ENCODE data around the gene PPP2R2C. TPM values are rescaled to one million over a fixed set of nuclear protein-coding genes. Genes with fewer than 3 reads are reported as not detected.

PPP2R2C gene
- total RNA-seq, 2 donors from 2014 or later = 0.14 to 0.41 TPM

DNA sequence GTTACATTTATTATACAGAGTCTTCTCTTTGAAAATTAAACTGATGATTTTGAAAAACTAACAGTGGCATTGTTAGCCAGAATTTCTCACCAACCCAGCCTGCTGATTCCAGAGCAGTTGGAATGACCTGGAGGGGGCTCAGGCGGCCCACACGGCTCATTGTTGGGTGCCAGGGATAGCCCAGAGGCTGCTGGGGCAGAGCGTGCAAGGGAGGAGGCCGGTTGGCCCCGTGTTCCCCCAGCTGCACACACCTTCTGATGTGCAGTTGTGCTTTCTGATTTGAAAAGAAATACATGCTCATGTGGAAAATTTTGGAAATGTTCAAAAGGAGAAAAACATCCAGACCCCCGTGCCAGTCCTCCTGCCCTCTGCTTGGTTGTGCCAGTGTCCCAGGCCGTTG lies 182.2 kb downstream of the PPP2R2C start:
- Histone ChIP-seq H3K9me3 (no peaks in the 10 kb centered on the region), H3K27me3 (replicated peaks; ENCODE audit: insufficient read depth) (no peaks in the 10 kb centered on the region), H3K4me3 (no peak overlapping the region), H3K27ac (no peak overlapping the region), H3K4me1 (ENCODE audit: control insufficient read depth in 1 of 2, low read depth in 2 of 2) (no peaks in the 10 kb centered on the region), H3K36me3 (peaks cover 87% of the 10 kb centered on the region)
- TF ChIP-seq, protein P1, sequence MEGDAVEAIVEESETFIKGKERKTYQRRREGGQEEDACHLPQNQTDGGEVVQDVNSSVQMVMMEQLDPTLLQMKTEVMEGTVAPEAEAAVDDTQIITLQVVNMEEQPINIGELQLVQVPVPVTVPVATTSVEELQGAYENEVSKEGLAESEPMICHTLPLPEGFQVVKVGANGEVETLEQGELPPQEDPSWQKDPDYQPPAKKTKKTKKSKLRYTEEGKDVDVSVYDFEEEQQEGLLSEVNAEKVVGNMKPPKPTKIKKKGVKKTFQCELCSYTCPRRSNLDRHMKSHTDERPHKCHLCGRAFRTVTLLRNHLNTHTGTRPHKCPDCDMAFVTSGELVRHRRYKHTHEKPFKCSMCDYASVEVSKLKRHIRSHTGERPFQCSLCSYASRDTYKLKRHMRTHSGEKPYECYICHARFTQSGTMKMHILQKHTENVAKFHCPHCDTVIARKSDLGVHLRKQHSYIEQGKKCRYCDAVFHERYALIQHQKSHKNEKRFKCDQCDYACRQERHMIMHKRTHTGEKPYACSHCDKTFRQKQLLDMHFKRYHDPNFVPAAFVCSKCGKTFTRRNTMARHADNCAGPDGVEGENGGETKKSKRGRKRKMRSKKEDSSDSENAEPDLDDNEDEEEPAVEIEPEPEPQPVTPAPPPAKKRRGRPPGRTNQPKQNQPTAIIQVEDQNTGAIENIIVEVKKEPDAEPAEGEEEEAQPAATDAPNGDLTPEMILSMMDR (IDR thresholded peaks at IDR 0.05) = no peak
- DNase-seq (ENCODE audit: low spot score) (no peak), ATAC-seq (ENCODE audit: insufficient number of reproducible peaks, low FRiP score, low read depth) (no peak)

DNA sequence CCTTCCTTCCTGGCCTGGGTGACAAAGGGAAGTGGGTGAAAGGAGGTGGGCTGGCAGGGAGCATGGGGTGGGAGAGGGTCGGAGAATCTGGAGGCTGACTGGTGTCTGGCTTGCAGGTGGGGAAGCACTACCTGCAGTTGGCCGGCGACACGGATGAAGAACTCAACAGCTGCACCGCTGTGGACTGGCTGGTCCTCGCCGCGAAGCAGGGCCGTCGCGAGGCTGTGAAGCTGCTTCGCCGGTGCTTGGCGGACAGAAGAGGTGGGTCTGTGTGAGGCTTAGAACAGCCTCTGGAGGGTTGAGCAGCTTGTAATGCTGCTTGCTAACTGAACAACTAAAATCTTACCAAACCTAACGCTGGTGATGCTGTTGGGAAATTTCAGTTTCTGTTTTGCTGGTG lies 183.5 kb downstream of the PPP2R2C start:
- Histone ChIP-seq H3K4me1 (ENCODE audit: control insufficient read depth in 1 of 2, low read depth in 2 of 2) (no peaks in the 10 kb centered on the region), H3K27ac (no peak overlapping the region), H3K4me3 (no peak overlapping the region), H3K9me3 (no peaks in the 10 kb centered on the region), H3K27me3 (replicated peaks; ENCODE audit: insufficient read depth) (no peaks in the 10 kb centered on the region), H3K36me3 (peaks cover 81% of the 10 kb centered on the region)
- ATAC-seq (ENCODE audit: insufficient number of reproducible peaks, low FRiP score, low read depth) (no peak), DNase-seq (ENCODE audit: low spot score) (no peak)
- TF ChIP-seq, protein P1 (IDR thresholded peaks at IDR 0.05) = no peak

DNA sequence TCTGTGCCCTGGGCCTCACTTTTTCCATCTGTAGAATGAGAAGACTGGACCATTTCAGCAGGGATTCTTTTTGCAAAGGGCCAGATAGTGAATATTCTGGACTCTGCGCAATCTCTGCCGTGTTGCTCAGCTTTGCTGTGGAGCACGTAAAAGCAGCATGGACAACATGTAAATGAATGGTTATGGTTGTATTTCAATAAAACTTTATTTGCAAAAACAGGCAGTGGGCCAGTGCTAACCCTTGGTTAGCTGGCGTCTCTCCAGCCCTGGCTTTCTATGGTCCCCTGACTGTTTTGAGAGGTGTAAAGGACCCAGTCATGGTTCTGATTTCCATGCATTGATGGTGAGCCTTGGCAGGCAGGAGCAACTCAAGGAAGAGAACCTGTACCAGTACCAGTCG lies 184.1 kb downstream of the PPP2R2C start:
- Histone ChIP-seq H3K27me3 (replicated peaks; ENCODE audit: insufficient read depth) (no peaks in the 10 kb centered on the region), H3K27ac (no peak overlapping the region), H3K36me3 (peaks cover 77% of the 10 kb centered on the region), H3K4me1 (ENCODE audit: control insufficient read depth in 1 of 2, low read depth in 2 of 2) (no peaks in the 10 kb centered on the region), H3K9me3 (no peaks in the 10 kb centered on the region), H3K4me3 (no peak overlapping the region)
- DNase-seq (ENCODE audit: low spot score) = no peak
- ATAC-seq (ENCODE audit: insufficient number of reproducible peaks, low FRiP score, low read depth) = no peak
- TF ChIP-seq, protein P1 (IDR thresholded peaks at IDR 0.05) = no peak

DNA sequence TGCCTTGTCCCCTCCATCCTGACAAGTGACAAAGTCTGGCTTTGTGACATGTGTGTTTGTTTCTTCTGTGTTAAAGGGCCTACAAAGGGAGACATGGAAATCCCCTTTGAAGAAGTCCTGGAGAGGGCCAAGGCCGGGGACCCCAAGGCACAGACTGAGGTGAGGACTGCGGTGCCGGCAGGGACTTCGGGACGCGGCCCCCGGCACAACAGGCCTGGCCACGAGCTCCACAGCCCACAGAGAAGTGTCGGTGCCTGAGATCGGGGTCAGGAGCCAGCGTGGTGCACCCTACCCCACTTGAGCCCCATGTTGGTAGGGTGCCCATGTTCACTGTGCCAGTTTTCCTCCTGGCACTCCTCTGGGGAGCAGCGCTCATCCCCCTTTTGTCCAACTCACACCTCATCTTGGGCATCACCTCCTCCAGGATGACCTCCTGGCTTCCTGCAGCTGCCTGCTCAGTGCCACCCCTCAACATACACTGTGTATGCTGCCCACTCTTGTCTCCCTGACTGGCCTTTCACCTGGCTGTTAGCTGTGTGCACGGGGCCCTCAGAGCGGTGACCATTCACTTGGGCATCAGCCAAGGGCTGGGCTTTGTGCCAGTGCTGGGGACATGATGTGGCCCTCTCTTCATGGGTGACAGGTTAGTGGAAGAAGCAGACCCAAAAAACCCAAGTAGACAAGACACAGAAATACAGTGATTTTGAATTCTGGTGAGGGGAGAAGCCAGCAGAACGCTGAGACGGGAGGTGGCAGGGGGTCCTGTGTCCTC lies 185.2 kb downstream of the PPP2R2C start:
- DNase-seq (ENCODE audit: low spot score) = no peak
- TF ChIP-seq, protein P1 (IDR thresholded peaks at IDR 0.05) = no peak
- H3K4me3 ChIP-seq = no peak overlapping the region
- no peaks in the 10 kb centered on the region for H3K9me3 ChIP-seq
- H3K27me3 ChIP-seq (replicated peaks; ENCODE audit: insufficient read depth) = no peaks in the 10 kb centered on the region
- H3K27ac ChIP-seq = no peak overlapping the region
- ATAC-seq (ENCODE audit: insufficient number of reproducible peaks, low FRiP score, low read depth) = no peak
- H3K4me1 ChIP-seq (ENCODE audit: control insufficient read depth in 1 of 2, low read depth in 2 of 2) = peaks cover 3 to 6% of the 10 kb centered on the region in 2 donors
- peaks cover 65% of the 10 kb centered on the region for H3K36me3 ChIP-seq

DNA sequence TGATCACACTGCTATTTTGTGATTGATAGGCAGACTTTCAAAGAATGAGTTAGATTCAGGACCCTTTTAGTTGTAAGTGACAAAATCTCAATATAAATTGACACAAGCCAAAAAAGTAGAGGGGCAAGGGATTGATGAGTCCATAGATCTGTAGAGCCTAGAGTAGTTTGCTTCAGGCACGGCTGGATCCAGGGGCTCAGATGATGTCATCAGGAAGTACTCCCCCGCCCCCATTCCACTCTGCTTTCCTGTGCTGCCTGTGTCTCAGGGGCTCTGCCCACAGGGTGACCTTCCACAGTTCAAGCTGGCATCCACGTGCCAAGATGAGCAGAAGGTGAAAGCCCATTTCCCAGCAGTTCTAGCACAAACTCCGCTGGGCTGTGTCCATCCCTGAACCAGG lies 189.1 kb downstream of the PPP2R2C start:
- ATAC-seq (ENCODE audit: insufficient number of reproducible peaks, low FRiP score, low read depth) = no peak
- no peak for DNase-seq (ENCODE audit: low spot score)
- no peaks in the 10 kb centered on the region for H3K27me3 ChIP-seq (replicated peaks; ENCODE audit: insufficient read depth)
- TF ChIP-seq, protein P1 (IDR thresholded peaks at IDR 0.05) = no peak
- H3K4me1 ChIP-seq (ENCODE audit: control insufficient read depth in 1 of 2, low read depth in 2 of 2) = peaks cover 15 to 39% of the 10 kb centered on the region in 2 donors
- H3K9me3 ChIP-seq = no peaks in the 10 kb centered on the region
- peaks cover 31% of the 10 kb centered on the region for H3K36me3 ChIP-seq
- no peak overlapping the region for H3K27ac ChIP-seq
- no peak overlapping the region for H3K4me3 ChIP-seq
